Measurements from ENCODE around the gene PABPN1L.

DNA sequence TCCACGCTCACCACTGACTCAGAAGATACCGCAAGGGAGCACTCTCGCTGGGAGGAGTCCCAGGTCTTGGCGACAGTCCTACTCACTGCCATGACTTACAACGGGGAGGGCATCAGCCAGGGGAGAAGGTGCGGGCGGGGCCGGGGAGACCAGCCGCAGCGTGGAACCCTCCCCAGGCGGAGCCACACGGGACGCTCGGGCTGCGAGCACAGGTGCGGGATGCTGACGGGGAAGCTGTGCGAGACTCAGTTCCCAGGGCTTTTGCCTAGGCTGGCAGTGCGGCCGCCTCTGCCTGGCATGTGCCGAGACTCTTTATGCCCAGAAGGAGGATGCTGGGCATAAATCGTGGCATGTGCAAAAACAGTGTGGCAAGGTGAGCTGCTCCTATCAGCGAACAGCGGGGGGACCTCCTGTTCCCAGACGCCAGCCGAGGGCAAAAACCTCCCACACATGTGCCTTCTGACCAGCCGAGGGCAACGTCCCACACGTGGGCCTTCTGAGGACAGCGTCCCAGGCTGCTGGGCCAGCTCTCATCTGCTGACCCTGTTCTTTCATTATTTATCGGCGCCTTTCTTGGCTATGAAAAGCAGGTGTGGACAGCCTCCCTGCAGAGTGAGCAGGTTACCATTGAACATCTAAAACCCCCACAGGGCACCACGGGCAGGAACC, 15.8 kb downstream of the PABPN1L start:
- TF ChIP-seq CTCF (IDR thresholded peaks at IDR 0.05; ENCODE audit: low read depth, low read length, poor library complexity, severe bottlenecking) (no peak), EZH2phosphoT487 (IDR thresholded peaks at IDR 0.05; ENCODE audit: borderline replicate concordance, low read length) (no peak)

Data from DOHH2 (cell line).